Spleen (tissue), 7 donors: ENCODE results near the gene PCGF3.

ENCODE experiments used
- CTCF ChIP-seq, 11 experiments: fragments of 200-600 bp in 7 of 11; fragments of 450-650 bp in 4 of 11; sonication (generic) in 4 of 11; IDR thresholded peaks in 8 of 11; conservative IDR thresholded peaks in 3 of 11; 1 replicate in 7 of 11; 2 replicates in 4 of 11; pipeline versions ENCODE4 v1.4.0 to v1.8.0; 2016 to 2021; ENCODE audit warnings: antibody characterized with exemption in 11 of 11, inconsistent platforms in 4 of 11, mild to moderate bottlenecking in 1 of 11
- POLR2A ChIP-seq, 3 donors: fragments of 450-650 bp; IDR thresholded peaks; one replicate each; pipeline ENCODE4 v1.5.1; 2017; ENCODE audit warnings: antibody characterized with exemption in 3 of 3, mild to moderate bottlenecking in 1 of 3
- POLR2AphosphoS5 ChIP-seq, 3 donors: sonication (generic); formaldehyde crosslinking; IDR thresholded peaks; one replicate each; pipeline ENCODE4 v1.5.1; 2017; ENCODE audit warnings: antibody characterized with exemption in 3 of 3
- donor health status: DM: no; HTN: no; CAD: no; lungs with moderate emphysema.
- donor health status: DM: no; HTN: no; CAD: no.
- donor health status: DM: no; HTN: no; CAD: no.

- TF ChIP-seq CTCF (IDR thresholded peaks at IDR 0.05 in 8 of 11, conservative IDR thresholded peaks at IDR 0.05 in 3 of 11) (no peak), POLR2AphosphoS5 (IDR thresholded peaks at IDR 0.05) (no peak), POLR2A (IDR thresholded peaks at IDR 0.05) (no peak)
These were observed 3.7 kb downstream of the PCGF3 start for GRCh38 chr4:709348-709747.
